ENCODE results near the gene ATP8B1. TPM values are rescaled to one million over a fixed set of nuclear protein-coding genes. Genes with fewer than 3 reads are reported as not detected.
"Not testable (repeated sequence)": the region's sequence is repeated elsewhere in the genome, so short reads cannot be mapped to it uniquely, and the experiment has no call there.

The ATP8B1 gene
- total RNA-seq, 1 donor from 2014 or later, result 30.9 TPM

GRCh38 chr18:57728941-57729511 is 74.1 kb downstream of the ATP8B1 start:
- intact Hi-C loops (cut with DNase I), result no loop called here
- Histone ChIP-seq H3K27ac (peak overlapping the region; percentile 35 to 80), H3K4me3 (no peak overlapping the region), H3K36me3 (peaks cover 16 to 30% of the 10 kb centered on the region in 2 donors), H3K9me3 (peaks cover 0 to 6% of the 10 kb centered on the region in 2 donors), H3K4me1 (peaks cover 5 to 15% of the 10 kb centered on the region in 2 donors), H3K27me3 (no peaks in the 10 kb centered on the region)
- no peak for TF ChIP-seq CTCF (IDR thresholded peaks at IDR 0.05)
- DNase-seq (ENCODE audit: low spot score in 2 of 2), result no peak

DNA sequence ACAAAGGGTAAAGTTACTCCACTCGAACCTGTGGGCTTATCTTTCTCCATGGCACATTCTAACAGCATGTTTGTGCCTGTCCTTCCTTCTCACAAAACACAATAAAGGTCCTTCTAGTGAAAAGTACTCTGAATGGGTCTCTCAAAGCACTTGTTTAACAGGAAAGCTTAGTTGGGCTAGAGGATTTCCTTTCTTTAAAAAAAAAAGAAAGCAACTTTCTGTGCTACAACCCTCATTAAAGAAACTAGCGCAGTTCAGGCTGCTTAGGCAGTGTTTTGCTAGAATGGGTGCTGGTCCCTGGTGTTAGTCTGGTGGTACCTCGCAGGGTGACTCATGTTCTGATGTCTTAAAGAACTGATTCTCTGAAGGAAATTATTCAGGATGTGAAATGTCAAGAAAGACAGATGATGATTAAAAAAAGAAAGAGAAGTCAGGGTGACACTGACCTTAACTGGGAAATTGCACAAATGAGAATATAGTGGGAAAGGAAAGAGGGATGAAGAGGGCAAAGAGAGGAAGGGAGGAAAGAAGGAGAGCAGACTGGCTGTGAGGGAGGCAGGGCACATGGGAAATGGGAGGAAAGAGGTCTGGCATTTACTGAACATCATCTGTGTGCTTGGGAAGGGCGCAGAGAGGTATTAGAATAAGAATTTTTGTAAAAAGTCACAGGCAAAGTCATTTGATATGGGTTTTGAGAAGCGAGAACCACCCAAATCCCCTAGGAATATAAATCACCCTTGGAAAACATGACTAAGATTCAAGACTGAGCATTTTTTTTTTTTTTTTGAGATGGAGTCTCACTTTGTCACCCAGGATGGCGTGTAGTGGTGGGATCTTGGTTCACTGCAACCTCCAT is 74.9 kb downstream of the ATP8B1 start:
- TF ChIP-seq CTCF (IDR thresholded peaks at IDR 0.05), result no peak
- Histone ChIP-seq H3K36me3 (peaks cover 16 to 30% of the 10 kb centered on the region in 2 donors), H3K4me1 (peaks cover 5 to 15% of the 10 kb centered on the region in 2 donors), H3K27ac (peak overlapping the region; percentile 77 to 80), H3K27me3 (no peaks in the 10 kb centered on the region), H3K9me3 (peaks cover 0 to 6% of the 10 kb centered on the region in 2 donors), H3K4me3 (no peak overlapping the region)
- no peak for DNase-seq (ENCODE audit: low spot score in 2 of 2)
- intact Hi-C loops (cut with DNase I), result no loop called here

- H3K27ac ChIP-seq; intact Hi-C loops (cut with DNase I); H3K27me3 ChIP-seq; H3K9me3 ChIP-seq; H3K4me3 ChIP-seq; H3K36me3 ChIP-seq; DNase-seq (ENCODE audit: low spot score in 2 of 2); H3K4me1 ChIP-seq: not testable (repeated sequence)
Measured at GRCh38 chr18:57719211-57719935, 83.7 kb downstream of the ATP8B1 start.

DNA sequence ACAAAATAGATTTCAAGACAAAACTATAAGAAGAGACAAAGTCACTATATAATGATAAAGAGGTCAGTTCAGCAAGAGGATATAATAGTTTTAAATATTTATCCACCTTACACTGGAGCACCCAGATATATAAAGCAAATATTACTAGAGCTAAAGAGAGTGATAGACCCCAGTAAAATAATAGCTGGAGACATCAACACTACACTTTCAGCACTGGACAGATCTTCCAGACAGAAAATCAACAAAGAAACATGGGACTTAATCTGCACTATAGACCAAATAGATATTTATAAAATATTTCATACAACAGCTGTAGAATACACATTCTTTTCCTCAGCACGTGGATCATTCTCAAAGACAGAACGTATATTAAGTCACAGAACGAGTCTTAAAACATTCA is 86.6 kb downstream of the ATP8B1 start:
- peaks cover 2 to 13% of the 10 kb centered on the region in 2 donors for H3K4me1 ChIP-seq
- no peaks in the 10 kb centered on the region for H3K27me3 ChIP-seq
- no peaks in the 10 kb centered on the region for H3K9me3 ChIP-seq
- H3K36me3 ChIP-seq, result no peaks in the 10 kb centered on the region
- intact Hi-C loops (cut with DNase I), result no loop called here
- H3K4me3 ChIP-seq, result no peak overlapping the region
- TF ChIP-seq CTCF (IDR thresholded peaks at IDR 0.05), result no peak
- DNase-seq (ENCODE audit: low spot score in 2 of 2), result no peak
- no peak overlapping the region for H3K27ac ChIP-seq

DNA sequence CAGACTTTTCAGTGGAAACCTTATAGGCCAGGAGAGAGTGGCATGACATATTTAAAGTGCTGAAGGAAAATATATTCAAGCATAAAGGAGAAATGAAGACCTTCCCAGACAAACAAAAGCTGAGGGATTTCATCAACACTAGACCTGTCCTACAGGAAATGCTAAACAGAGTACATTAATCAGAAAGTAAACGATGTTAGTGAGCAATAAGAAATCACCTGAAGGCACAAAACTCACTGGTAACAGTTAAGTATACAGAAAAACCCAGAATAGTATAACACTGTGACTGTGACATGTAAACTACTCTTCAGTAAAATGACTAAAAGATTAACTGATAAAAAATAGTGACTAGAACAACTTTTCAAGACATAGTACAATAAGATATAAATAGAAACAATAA is 87.4 kb downstream of the ATP8B1 start:
- peak overlapping the region; percentile 2 for H3K27ac ChIP-seq
- no peaks in the 10 kb centered on the region for H3K27me3 ChIP-seq
- peaks cover 2 to 13% of the 10 kb centered on the region in 2 donors for H3K4me1 ChIP-seq
- H3K9me3 ChIP-seq, result no peaks in the 10 kb centered on the region
- no peaks in the 10 kb centered on the region for H3K36me3 ChIP-seq
- no peak for TF ChIP-seq CTCF (IDR thresholded peaks at IDR 0.05)
- no peak for DNase-seq (ENCODE audit: low spot score in 2 of 2)
- intact Hi-C loops (cut with DNase I), result no loop called here
- H3K4me3 ChIP-seq, result no peak overlapping the region

- peaks cover 2 to 13% of the 10 kb centered on the region in 2 donors for H3K4me1 ChIP-seq
- intact Hi-C loops (cut with DNase I), result no loop called here
- H3K36me3 ChIP-seq, result no peaks in the 10 kb centered on the region
- no peak for DNase-seq (ENCODE audit: low spot score in 2 of 2)
- no peak overlapping the region for H3K4me3 ChIP-seq
- no peaks in the 10 kb centered on the region for H3K9me3 ChIP-seq
- TF ChIP-seq CTCF (IDR thresholded peaks at IDR 0.05), result no peak
- H3K27me3 ChIP-seq, result no peaks in the 10 kb centered on the region
- peak overlapping the region in 1 of 2 donors; percentile 2 for H3K27ac ChIP-seq
Measured at GRCh38 chr18:57715073-57715472, 88.0 kb downstream of the ATP8B1 start.
